Karpas-422 (cell line): Measurements from ENCODE around the gene NUMA1. TPM values are rescaled to one million over a fixed set of nuclear protein-coding genes. Genes with fewer than 3 reads are reported as not detected.

Source experiments
- DNase-seq: peaks from one replicate; pipeline ENCODE4 v3.0.0-alpha.2; 2015
- H2AFZ ChIP-seq: fragments of 200-600 bp; sonication (generic); 2 replicates; pipeline ENCODE4 v1.6.1; 2014; ENCODE audit warnings: antibody characterized with exemption, low read length, mixed read lengths
- H3K27ac ChIP-seq: fragments of 200-600 bp; sonication (generic); 2 replicates; pipeline ENCODE4 v1.5.1; 2014; ENCODE audit warnings: mild to moderate bottlenecking, low read length, moderate library complexity
- H3K27me3 ChIP-seq: fragments of 200-600 bp; sonication (generic); 2 replicates; pipeline ENCODE4 v1.6.1; 2014; ENCODE audit warnings: low read length, mixed read lengths
- H3K36me3 ChIP-seq: fragments of 200-600 bp; sonication (generic); 2 replicates; pipeline ENCODE4 v1.6.1; 2014; ENCODE audit warnings: low read length, mixed read lengths; ENCODE audit not compliant: insufficient read depth
- H3K4me1 ChIP-seq: fragments of 200-600 bp; sonication (generic); 2 replicates; pipeline ENCODE4 v1.6.1; 2014; ENCODE audit warnings: mild to moderate bottlenecking, low read length, mixed read lengths
- H3K4me2 ChIP-seq: fragments of 200-600 bp; sonication (generic); 2 replicates; pipeline ENCODE4 v1.6.1; 2014; ENCODE audit warnings: low read length, low read depth, mild to moderate bottlenecking; ENCODE audit not compliant: poor library complexity, severe bottlenecking
- H3K4me3 ChIP-seq: fragments of 200-600 bp; sonication (generic); 2 replicates; pipeline ENCODE4 v1.5.1; 2014; ENCODE audit warnings: mild to moderate bottlenecking, antibody characterized with exemption, low read length, mixed read lengths
- H3K79me2 ChIP-seq: fragments of 200-600 bp; sonication (generic); 2 replicates; pipeline ENCODE4 v1.6.1; 2014; ENCODE audit warnings: mild to moderate bottlenecking, low read length, mixed read lengths
- H3K9ac ChIP-seq: fragments of 200-600 bp; sonication (generic); 2 replicates; pipeline ENCODE4 v1.6.0; 2014; ENCODE audit warnings: low read length
- H3K9me2 ChIP-seq: fragments of 200-600 bp; sonication (generic), shearing (Covaris generic); replicated peaks from 2 replicates; pipeline ENCODE4 v1.6.0; 2014; ENCODE audit warnings: mild to moderate bottlenecking, low read length, moderate library complexity; ENCODE audit not compliant: insufficient read depth
- H3K9me3 ChIP-seq: fragments of 300-700, 200-600 bp; sonication (generic); 2 replicates; pipeline ENCODE4 v1.6.1; 2014; ENCODE audit warnings: low read length, mixed read lengths
- H4K20me1 ChIP-seq: fragments of 200-600 bp; sonication (generic); 2 replicates; pipeline ENCODE4 v1.6.1; 2014; ENCODE audit warnings: mild to moderate bottlenecking, antibody characterized with exemption, low read length, low read depth; ENCODE audit not compliant: insufficient read depth
- total RNA-seq: library from RNA; depleted of rRNA; stranded (reverse); fragments of >200 nt; shearing (Covaris generic); gene quantifications from 2 replicates; pipeline ENCODE4 v1.2.3, GENCODE V29; 2014; ENCODE audit warnings: low replicate concordance

Gene NUMA1
- total RNA-seq, 1 experiment from 2014 or later, result 29.0 TPM

GRCh38 chr11:72007089-72007476, 73.3 kb downstream of the NUMA1 start:
- H3K27me3 ChIP-seq, result no peaks in the 10 kb centered on the region
- peaks cover 9% of the 10 kb centered on the region for H3K36me3 ChIP-seq
- H3K9me3 ChIP-seq, result no peaks in the 10 kb centered on the region
- no peak overlapping the region for H3K27ac ChIP-seq
- no peak overlapping the region for H3K4me3 ChIP-seq
- no peak overlapping the region for H3K4me2 ChIP-seq
- H3K4me1 ChIP-seq, result peaks cover 17% of the 10 kb centered on the region
- H3K9ac ChIP-seq, result no peak overlapping the region
- H3K79me2 ChIP-seq, result no peaks in the 10 kb centered on the region
- no peaks in the 10 kb centered on the region for H3K9me2 ChIP-seq
- H2AFZ ChIP-seq, result no peak overlapping the region
- DNase-seq, result no peak
- H4K20me1 ChIP-seq, result peaks cover 3% of the 10 kb centered on the region; the same call in 1 of the 2 replicates

- H3K79me2 ChIP-seq, result no peaks in the 10 kb centered on the region
- no peaks in the 10 kb centered on the region for H3K9me2 ChIP-seq
- no peak overlapping the region for H3K4me2 ChIP-seq
- H3K27me3 ChIP-seq, result no peaks in the 10 kb centered on the region
- DNase-seq, result no peak
- no peak overlapping the region for H3K9ac ChIP-seq
- H3K4me3 ChIP-seq, result no peak overlapping the region
- peaks cover 3% of the 10 kb centered on the region; the same call in 1 of the 2 replicates for H4K20me1 ChIP-seq
- H3K36me3 ChIP-seq, result peaks cover 9% of the 10 kb centered on the region
- no peak overlapping the region for H3K27ac ChIP-seq
- H3K4me1 ChIP-seq, result peaks cover 15% of the 10 kb centered on the region
- H3K9me3 ChIP-seq, result no peaks in the 10 kb centered on the region
- no peak overlapping the region for H2AFZ ChIP-seq
Observed at GRCh38 chr11:72006309-72007088, 73.8 kb downstream of the NUMA1 start.

DNA sequence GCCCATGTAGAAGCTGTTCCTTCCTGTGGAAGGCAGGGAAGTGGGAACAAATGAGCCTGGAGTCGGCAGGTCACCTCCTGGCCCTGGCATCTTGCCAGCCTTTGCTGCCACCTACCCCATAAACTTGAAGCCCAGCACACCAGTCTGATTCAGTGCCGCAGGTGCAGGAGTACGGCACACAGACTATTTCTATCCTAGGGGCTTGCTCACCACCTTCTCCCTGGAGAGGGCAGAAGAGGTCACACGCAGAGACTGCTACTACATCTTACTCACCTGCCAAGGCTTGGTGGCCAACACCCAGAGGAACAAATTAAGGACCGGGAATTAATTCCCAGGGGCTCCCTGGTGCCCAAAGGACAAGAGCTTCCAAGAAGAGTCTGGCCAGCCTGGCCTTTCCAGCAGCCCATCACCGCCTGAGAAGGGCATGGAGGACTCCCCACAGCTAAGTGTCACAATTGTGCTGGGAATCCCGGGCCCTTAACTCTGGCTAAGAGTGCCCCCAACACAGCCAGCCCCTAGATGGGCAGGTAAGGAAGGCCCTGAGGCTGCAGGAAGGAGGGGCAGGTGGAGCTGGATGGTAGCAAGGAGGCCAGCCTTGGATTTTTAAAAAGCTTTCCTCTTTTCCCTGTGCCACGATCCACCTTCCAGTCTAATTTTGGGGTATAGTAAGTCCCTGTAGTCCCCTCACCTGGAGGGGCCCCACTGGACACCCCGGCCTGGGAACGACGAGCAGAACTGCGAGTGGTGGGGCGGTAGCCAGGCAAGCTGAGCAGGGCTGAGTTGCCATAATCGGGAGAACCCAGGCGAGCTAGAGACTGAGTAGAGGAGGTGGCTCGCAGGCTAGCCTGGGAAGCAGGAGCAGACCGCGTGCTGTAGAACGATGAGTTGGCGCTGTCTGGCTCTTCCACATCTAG, 74.7 kb downstream of the NUMA1 start:
- Histone ChIP-seq H3K27me3 (no peaks in the 10 kb centered on the region), H3K79me2 (no peaks in the 10 kb centered on the region), H4K20me1 (peaks cover 3% of the 10 kb centered on the region; the same call in 1 of the 2 replicates), H2AFZ (no peak overlapping the region), H3K4me1 (peaks cover 15% of the 10 kb centered on the region), H3K27ac (no peak overlapping the region), H3K4me2 (no peak overlapping the region), H3K4me3 (no peak overlapping the region), H3K9me3 (no peaks in the 10 kb centered on the region), H3K9ac (no peak overlapping the region), H3K36me3 (peaks cover 9% of the 10 kb centered on the region), H3K9me2 (no peaks in the 10 kb centered on the region)
- no peak for DNase-seq

DNA sequence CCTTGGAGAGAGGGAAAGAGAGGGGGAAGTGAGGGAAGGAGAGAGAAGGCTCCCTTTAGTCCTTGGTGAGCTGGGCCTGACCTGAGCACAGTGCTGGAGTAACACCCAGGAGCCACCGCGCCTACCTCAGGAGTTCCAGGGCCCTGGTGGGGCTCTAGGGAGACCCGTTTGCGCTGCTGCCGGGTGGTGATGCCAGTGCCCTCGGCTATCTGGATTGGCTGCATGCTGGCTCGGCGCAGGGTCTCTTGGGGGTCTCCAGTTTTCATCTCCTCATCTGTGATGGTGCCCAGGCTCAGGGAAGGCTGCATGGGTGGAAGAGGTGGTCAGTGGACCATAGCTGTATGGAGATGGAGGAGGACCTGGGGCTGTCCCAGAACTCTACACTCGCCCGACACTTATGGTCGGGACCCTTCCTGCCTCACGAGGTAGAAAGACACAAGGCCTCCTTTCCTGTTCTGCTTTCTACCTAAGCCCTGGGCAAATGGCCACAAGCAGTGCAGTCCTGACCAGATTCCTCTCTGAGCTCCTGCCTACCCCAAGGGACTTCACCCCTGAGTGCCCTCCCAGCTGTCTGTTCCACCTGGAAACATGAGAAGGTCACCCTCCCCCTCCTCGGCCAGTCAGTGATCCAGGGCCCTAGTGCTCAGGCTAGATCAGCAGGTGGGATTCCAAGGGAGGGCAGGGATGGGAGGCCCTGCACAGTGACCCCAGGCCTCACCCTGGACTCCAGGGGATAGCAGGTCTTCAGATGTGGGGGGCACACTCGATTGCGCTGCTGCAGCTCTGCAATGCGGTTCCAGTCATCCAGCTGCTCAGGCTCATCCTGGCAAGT, 75.6 kb downstream of the NUMA1 start:
- no peak for DNase-seq
- peak overlapping the region; percentile 1 for H3K4me2 ChIP-seq
- H3K9me3 ChIP-seq, result no peaks in the 10 kb centered on the region
- no peak overlapping the region for H3K4me3 ChIP-seq
- H3K79me2 ChIP-seq, result no peaks in the 10 kb centered on the region
- peaks cover 9% of the 10 kb centered on the region for H3K36me3 ChIP-seq
- H3K4me1 ChIP-seq, result peaks cover 15% of the 10 kb centered on the region
- H3K27ac ChIP-seq, result no peak overlapping the region
- no peaks in the 10 kb centered on the region for H3K9me2 ChIP-seq
- peaks cover 3% of the 10 kb centered on the region; the same call in 1 of the 2 replicates for H4K20me1 ChIP-seq
- H3K27me3 ChIP-seq, result no peaks in the 10 kb centered on the region
- no peak overlapping the region; the same call in 1 of the 2 replicates for H3K9ac ChIP-seq
- H2AFZ ChIP-seq, result no peak overlapping the region

DNA sequence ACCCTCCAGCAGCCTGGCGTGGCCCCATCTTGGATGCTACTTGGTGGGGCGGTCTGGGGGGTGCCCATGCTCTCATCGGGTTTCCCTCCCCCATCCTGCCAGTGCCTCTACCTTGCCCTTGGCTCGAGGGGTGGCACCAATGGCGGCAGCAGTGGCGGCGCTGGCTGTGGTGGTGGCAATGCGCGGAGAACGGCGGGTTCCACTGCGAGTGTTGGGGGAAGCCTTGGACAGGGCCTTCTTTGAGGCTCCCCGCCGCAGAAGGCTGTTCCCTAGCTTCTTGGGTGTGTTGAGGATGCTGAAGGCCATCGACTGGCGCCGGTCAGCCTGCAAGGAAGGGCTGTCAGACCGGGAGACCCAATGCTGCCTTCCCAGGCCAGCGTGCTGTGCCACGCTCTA, 76.6 kb downstream of the NUMA1 start:
- no peak overlapping the region for H3K9ac ChIP-seq
- H4K20me1 ChIP-seq, result peaks cover 3% of the 10 kb centered on the region; the same call in 1 of the 2 replicates

GRCh38 chr11:72002841-72003775, 77.2 kb downstream of the NUMA1 start:
- Histone ChIP-seq H3K4me1 (peaks cover 21% of the 10 kb centered on the region), H3K27me3 (no peaks in the 10 kb centered on the region), H3K4me2 (no peak overlapping the region), H3K4me3 (no peak overlapping the region), H2AFZ (no peak overlapping the region), H3K27ac (no peak overlapping the region), H3K79me2 (no peaks in the 10 kb centered on the region), H3K36me3 (peaks cover 9% of the 10 kb centered on the region), H3K9ac (no peak overlapping the region), H4K20me1 (peaks cover 3% of the 10 kb centered on the region; the same call in 1 of the 2 replicates), H3K9me3 (no peaks in the 10 kb centered on the region), H3K9me2 (no peaks in the 10 kb centered on the region)
- DNase-seq, result no peak

More for the DNA sequence above, 76.6 kb downstream of the NUMA1 start:
- H3K9me2 ChIP-seq, result no peaks in the 10 kb centered on the region
- no peak overlapping the region for H2AFZ ChIP-seq
- H3K9me3 ChIP-seq, result no peaks in the 10 kb centered on the region
- no peak for DNase-seq
- H3K79me2 ChIP-seq, result no peaks in the 10 kb centered on the region
- H3K27me3 ChIP-seq, result no peaks in the 10 kb centered on the region
- H3K4me2 ChIP-seq, result no peak overlapping the region
- H3K4me3 ChIP-seq, result no peak overlapping the region
- peaks cover 9% of the 10 kb centered on the region for H3K36me3 ChIP-seq
- H3K27ac ChIP-seq, result no peak overlapping the region
- H3K4me1 ChIP-seq, result peaks cover 18% of the 10 kb centered on the region

GRCh38 chr11:72001834-72002591, 78.3 kb downstream of the NUMA1 start:
- Histone ChIP-seq H3K36me3 (peaks cover 9% of the 10 kb centered on the region), H3K9me3 (no peaks in the 10 kb centered on the region), H3K79me2 (no peaks in the 10 kb centered on the region), H4K20me1 (peaks cover 3% of the 10 kb centered on the region; the same call in 1 of the 2 replicates), H2AFZ (no peak overlapping the region), H3K9ac (no peak overlapping the region), H3K9me2 (no peaks in the 10 kb centered on the region), H3K27ac (no peak overlapping the region), H3K27me3 (no peaks in the 10 kb centered on the region), H3K4me1 (peaks cover 21% of the 10 kb centered on the region), H3K4me2 (no peak overlapping the region), H3K4me3 (no peak overlapping the region)
- DNase-seq, result no peak
